Measurements from ENCODE around the gene TBC1D9. TPM values are rescaled to one million over a fixed set of nuclear protein-coding genes. Genes with fewer than 3 reads are reported as not detected.

Gene TBC1D9
- polyA plus RNA-seq, 2 of the 4 experiments (the other 2 are of a cell fraction): 5.6 to 11.8 TPM

DNA sequence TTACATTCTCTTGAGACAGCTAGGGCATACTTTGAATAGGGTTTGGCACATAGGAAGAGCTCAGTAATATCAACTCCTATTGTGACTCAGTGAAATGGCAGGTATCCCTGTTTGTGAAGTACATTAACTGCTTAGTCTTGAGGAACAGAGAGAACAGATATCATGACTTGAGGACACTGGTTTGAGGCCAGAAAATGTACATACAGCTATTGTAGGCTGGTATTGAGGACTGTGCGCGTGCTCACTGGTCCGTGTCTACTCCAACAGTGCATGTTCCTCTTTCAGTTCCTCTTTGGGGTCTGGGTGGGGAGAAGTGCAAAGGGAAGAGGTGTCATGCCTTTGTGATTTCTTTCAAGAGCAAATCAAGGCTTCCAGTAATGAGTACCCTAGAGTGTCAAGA, 34.6 kb upstream of the TBC1D9 start:
- H3K4me2 ChIP-seq: no peak overlapping the region
- no peak for FAIRE-seq
- ChIA-PET POLR2A (interaction anchor here (0.6 to 1.5 kb wide), 2 partner anchors 34 to 90 kb away, joined by 3 to 5 read pairs; partner anchors contain the start of gene TBC1D9), CTCF (no interaction called here)
- WGBS (ENCODE audit: missing lambda C conversion rate): 90% methylated on average over 3 of the region's 3 CpGs
- H3K4me3 ChIP-seq: no peak overlapping the region
- TF ChIP-seq RCOR1 (IDR thresholded peaks at IDR 0.05; ENCODE audit: low read depth, low read length) (no peak), ZSCAN20 (CRISPR knock-in tag; IDR thresholded peaks at IDR 0.05) (no peak), ZFP36 (IDR thresholded peaks at IDR 0.05; ENCODE audit: borderline replicate concordance, partially characterized antibody) (no peak), RNF2 (IDR thresholded peaks at IDR 0.05; ENCODE audit: borderline replicate concordance, low read depth) (no peak), NR3C1 (IDR thresholded peaks at IDR 0.05) (no peak), GATA3 (IDR thresholded peaks at IDR 0.05; ENCODE audit: borderline replicate concordance) (no peak), CBX8 (IDR thresholded peaks at IDR 0.05) (no peak), SMC3 (IDR thresholded peaks at IDR 0.05) (no peak)
- TF ChIP-seq, protein P1, sequence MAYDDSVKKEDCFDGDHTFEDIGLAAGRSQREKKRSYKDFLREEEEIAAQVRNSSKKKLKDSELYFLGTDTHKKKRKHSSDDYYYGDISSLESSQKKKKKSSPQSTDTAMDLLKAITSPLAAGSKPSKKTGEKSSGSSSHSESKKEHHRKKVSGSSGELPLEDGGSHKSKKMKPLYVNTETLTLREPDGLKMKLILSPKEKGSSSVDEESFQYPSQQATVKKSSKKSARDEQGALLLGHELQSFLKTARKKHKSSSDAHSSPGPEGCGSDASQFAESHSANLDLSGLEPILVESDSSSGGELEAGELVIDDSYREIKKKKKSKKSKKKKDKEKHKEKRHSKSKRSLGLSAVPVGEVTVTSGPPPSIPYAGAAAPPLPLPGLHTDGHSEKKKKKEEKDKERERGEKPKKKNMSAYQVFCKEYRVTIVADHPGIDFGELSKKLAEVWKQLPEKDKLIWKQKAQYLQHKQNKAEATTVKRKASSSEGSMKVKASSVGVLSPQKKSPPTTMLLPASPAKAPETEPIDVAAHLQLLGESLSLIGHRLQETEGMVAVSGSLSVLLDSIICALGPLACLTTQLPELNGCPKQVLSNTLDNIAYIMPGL (CRISPR knock-in tag; IDR thresholded peaks at IDR 0.05; ENCODE audit: borderline replicate concordance): no peak
- TF ChIP-seq, protein P2, sequence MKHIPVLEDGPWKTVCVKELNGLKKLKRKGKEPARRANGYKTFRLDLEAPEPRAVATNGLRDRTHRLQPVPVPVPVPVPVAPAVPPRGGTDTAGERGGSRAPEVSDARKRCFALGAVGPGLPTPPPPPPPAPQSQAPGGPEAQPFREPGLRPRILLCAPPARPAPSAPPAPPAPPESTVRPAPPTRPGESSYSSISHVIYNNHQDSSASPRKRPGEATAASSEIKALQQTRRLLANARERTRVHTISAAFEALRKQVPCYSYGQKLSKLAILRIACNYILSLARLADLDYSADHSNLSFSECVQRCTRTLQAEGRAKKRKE (CRISPR knock-in tag; IDR thresholded peaks at IDR 0.05; ENCODE audit: low read depth): no peak
- DNase-seq (ENCODE audit: low read depth in 1 of 2, low spot score in 1 of 2): no peak
- H3K27ac ChIP-seq: no peak overlapping the region
- peaks cover 6% of the 10 kb centered on the region; the same call in 1 of the 3 replicates for H3K9me3 ChIP-seq
- ATAC-seq: no peak
- no peaks in the 10 kb centered on the region for H3K4me1 ChIP-seq

DNA sequence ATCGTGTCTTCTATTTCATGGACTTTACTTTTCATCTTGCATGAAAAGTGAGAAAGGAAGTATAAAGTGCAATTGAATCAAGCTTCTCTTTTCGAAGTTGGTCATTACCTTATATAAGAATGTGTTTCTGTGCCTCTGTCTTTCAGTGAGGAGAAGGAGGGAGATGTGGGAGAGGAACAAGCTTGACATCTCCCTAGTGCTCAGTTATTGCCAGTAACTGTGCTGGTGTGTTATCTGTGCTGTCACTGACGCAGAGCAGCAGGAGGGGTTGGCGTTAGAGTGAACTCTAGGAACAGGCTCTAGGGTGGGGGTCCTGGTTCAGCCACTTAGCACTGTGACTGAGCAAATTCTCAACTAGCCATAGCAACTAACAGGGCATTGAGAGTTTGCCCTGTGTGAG, 34.0 kb upstream of the TBC1D9 start:
- Histone ChIP-seq H3K4me2 (no peak overlapping the region), H3K4me1 (no peaks in the 10 kb centered on the region), H3K27ac (no peak overlapping the region), H3K9me3 (peaks cover 6% of the 10 kb centered on the region; the same call in 1 of the 3 replicates), H3K4me3 (no peak overlapping the region)
- CTCF ChIA-PET: no interaction called here
- WGBS (ENCODE audit: missing lambda C conversion rate): 42% methylated on average over 4 of the region's 4 CpGs
- DNase-seq (ENCODE audit: low read depth in 1 of 2, low spot score in 1 of 2) (no peak), ATAC-seq (no peak), FAIRE-seq (no peak)
- TF ChIP-seq POLR2AphosphoS2 (conservative IDR thresholded peaks at IDR 0.05; ENCODE audit: low read length): no peak
- no peak for TF ChIP-seq TFCP2L1 (CRISPR knock-in tag; IDR thresholded peaks at IDR 0.05)
- no peak for TF ChIP-seq PHF8 (IDR thresholded peaks at IDR 0.05; ENCODE audit: borderline replicate concordance, low read depth)
- TF ChIP-seq ZSCAN20 (CRISPR knock-in tag; IDR thresholded peaks at IDR 0.05): no peak
- no peak for TF ChIP-seq SMC3 (IDR thresholded peaks at IDR 0.05)
- no peak for TF ChIP-seq TP53 (CRISPR knock-in tag; IDR thresholded peaks at IDR 0.05)
- TF ChIP-seq MYC (IDR thresholded peaks at IDR 0.05; ENCODE audit: borderline replicate concordance, low read length): no peak
- TF ChIP-seq CHD4 (IDR thresholded peaks at IDR 0.05; ENCODE audit: borderline replicate concordance): no peak
- TF ChIP-seq MAFK (IDR thresholded peaks at IDR 0.05; ENCODE audit: partially characterized antibody): no peak
- no peak for TF ChIP-seq ZC3H11A (IDR thresholded peaks at IDR 0.05)
- no peak for TF ChIP-seq ZNF302 (CRISPR knock-in tag; IDR thresholded peaks at IDR 0.05)
- no peak for TF ChIP-seq RCOR1 (IDR thresholded peaks at IDR 0.05; ENCODE audit: low read depth, low read length)
- TF ChIP-seq, protein P2 (CRISPR knock-in tag; IDR thresholded peaks at IDR 0.05; ENCODE audit: low read depth): no peak
- TF ChIP-seq, protein P3, sequence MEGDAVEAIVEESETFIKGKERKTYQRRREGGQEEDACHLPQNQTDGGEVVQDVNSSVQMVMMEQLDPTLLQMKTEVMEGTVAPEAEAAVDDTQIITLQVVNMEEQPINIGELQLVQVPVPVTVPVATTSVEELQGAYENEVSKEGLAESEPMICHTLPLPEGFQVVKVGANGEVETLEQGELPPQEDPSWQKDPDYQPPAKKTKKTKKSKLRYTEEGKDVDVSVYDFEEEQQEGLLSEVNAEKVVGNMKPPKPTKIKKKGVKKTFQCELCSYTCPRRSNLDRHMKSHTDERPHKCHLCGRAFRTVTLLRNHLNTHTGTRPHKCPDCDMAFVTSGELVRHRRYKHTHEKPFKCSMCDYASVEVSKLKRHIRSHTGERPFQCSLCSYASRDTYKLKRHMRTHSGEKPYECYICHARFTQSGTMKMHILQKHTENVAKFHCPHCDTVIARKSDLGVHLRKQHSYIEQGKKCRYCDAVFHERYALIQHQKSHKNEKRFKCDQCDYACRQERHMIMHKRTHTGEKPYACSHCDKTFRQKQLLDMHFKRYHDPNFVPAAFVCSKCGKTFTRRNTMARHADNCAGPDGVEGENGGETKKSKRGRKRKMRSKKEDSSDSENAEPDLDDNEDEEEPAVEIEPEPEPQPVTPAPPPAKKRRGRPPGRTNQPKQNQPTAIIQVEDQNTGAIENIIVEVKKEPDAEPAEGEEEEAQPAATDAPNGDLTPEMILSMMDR (IDR thresholded peaks at IDR 0.05): no peak
- TF ChIP-seq BHLHE40 (IDR thresholded peaks at IDR 0.05; ENCODE audit: low read depth, low read length): no peak
- no peak for TF ChIP-seq RAD21 (conservative IDR thresholded peaks at IDR 0.05 in 1 of 2, IDR thresholded peaks at IDR 0.05 in 1 of 2)
- TF ChIP-seq EP300 (IDR thresholded peaks at IDR 0.05): no peak
- no peak for TF ChIP-seq CBX2 (IDR thresholded peaks at IDR 0.05; ENCODE audit: borderline replicate concordance, low read depth)
- TF ChIP-seq, protein P4, sequence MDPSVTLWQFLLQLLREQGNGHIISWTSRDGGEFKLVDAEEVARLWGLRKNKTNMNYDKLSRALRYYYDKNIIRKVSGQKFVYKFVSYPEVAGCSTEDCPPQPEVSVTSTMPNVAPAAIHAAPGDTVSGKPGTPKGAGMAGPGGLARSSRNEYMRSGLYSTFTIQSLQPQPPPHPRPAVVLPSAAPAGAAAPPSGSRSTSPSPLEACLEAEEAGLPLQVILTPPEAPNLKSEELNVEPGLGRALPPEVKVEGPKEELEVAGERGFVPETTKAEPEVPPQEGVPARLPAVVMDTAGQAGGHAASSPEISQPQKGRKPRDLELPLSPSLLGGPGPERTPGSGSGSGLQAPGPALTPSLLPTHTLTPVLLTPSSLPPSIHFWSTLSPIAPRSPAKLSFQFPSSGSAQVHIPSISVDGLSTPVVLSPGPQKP (IDR thresholded peaks at IDR 0.05; ENCODE audit: low read depth, low read length): no peak
- TF ChIP-seq, protein P5, sequence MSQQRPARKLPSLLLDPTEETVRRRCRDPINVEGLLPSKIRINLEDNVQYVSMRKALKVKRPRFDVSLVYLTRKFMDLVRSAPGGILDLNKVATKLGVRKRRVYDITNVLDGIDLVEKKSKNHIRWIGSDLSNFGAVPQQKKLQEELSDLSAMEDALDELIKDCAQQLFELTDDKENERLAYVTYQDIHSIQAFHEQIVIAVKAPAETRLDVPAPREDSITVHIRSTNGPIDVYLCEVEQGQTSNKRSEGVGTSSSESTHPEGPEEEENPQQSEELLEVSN (IDR thresholded peaks at IDR 0.05; ENCODE audit: borderline replicate concordance, low read depth): no peak
- POLR2A ChIA-PET: interaction anchor here (1.5 kb wide), 1 partner anchor 34 kb away, joined by 3 read pairs; the partner anchor contains the start of gene TBC1D9
